ENCODE data around the gene MEIS1.
"Not testable (repeated sequence)": the region's sequence is repeated elsewhere in the genome, so short reads cannot be mapped to it uniquely, and the experiment has no call there.

The MEIS1 gene

DNA sequence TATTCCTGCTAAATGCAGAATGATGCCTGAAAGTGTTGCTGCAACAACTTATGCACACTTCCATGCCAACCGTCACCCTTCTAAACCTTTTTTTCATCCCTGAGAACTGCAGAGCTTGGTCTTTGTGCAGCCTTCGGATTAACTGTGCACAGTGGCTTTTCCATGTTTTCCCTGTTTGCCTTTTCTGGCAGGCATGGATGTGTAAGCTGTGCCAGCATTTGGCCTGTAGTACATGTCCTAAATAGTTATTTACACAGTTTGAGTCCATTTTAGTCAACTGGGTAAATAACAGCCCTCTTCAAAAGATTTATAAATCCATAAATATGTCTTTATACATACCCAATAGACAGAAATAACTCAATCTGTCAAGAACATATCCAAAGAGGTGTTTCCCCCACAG is 31.5 kb downstream of the MEIS1 start:
- no peak for DNase-seq (ENCODE audit: low read depth in 3 of 3, low spot score in 1 of 3)

DNA sequence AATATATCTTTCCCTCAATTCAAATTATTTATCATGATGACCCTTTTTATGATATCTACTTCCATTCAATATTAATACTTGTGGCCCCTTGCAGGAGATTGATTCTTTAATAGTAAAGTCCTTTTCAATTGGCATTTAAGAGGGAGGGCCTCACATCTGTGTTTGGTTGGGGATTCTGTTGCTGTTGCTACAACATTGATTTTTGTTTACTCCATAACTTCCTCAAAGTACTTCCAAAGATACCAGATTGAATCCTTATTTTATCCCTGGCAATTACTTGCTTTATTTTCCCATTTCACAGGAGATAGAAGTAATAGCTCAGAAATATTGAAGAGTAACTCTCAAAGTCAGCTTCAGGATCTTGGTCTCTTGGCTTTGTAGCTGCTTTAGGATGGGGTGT is 32.8 kb downstream of the MEIS1 start:
- no peak for DNase-seq (ENCODE audit: low read depth in 3 of 3, low spot score in 1 of 3)

DNA sequence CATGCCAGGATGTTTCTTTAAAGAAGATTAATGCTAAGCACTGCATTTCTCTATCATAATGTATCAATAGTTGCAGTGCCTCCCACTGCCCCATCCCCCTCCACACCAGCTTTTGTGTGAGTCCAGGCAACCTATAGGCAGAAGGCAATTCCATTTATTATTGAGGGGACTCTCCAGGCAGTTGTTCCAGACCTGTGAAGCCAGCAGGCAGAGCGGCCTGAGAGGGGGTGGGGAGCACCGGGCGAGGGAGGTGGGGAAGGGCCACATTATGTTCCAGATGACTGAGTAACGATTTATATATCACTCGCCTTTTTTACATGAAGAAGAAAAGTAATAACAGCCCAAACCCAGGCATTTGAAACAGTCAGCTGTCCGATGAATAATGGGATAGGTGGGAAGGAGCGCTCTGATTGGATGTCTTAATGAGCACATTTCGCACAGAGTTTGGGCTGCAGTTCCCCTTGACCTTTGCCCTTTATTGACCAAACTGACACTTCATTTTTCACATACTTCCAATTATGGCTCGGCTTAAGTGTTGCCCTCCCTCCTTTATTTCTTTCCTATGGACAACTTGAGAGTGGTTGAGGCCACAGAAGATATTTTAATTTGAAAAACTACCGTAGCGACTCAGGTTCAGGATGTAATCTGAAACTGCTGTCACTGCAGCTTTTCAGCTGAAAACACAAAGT is 34.4 kb downstream of the MEIS1 start:
- DNase-seq (ENCODE audit: low read depth in 3 of 3, low spot score in 1 of 3), result no peak

GRCh38 chr2:66470199-66470598 is 35.3 kb downstream of the MEIS1 start:
- no peak for DNase-seq (ENCODE audit: low read depth in 3 of 3, low spot score in 1 of 3)

DNA sequence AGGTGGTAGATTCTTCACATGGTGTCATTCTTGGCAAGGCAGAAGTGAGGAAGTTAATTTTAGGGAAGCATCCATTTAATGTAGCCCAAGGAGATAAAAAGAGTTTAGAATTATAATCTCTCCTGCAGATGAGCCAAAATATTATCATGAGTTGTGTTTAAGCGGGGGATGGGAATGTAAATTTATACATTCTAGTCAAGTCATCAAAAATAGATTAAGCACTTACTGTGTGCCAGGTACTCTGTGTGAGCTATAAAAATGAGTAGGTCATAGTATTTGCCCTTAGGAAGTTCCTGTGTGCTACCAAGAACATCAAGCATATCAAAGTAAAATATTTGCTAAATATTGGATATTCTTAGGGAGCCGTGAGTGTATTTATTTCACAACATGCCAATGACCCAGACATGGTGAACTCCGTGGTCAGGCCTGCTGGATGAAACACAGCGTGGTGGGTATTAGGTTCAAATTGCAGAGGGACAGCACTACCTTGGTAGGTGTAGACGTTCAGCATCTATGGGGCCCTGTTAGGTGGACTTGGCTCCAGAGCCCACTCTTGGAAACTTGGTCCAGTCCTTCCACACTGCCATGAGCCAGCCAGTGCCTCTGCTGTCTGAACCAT is 37.4 kb downstream of the MEIS1 start:
- DNase-seq (ENCODE audit: low read depth in 3 of 3, low spot score in 1 of 3), result no peak

DNA sequence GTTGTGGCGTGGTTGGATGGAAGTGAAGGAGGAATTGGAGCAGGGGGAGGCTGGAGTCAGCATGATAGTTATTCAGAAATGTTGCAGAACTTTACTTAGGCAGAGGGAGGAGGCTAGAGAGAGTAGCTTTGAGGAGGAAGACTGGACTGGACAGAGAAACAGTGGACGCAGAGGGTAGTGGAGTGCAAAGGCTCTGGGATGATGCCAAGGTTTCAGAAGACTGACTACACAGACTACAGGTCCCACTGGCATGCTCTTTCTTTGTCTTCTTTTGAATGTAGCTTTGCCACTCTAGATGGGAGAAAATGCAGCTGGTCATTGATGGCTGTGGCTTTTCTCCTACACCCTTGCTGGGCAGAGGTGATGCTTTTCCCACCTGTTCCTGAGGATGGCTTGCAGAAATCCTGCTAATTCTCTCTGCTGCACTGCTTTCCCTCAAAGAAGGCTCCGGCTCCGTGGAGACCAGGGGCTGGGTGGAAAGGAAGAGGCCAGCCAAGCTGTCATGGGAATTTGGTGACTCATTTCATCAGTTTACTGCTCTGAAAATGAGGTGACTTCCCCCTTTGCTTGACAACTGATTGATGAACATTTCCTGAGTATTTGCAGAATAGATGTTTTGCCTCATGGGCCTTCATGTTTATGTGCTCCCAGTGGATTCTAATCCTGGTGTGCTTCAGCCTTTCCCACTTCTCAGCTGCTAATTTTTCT is 42.4 kb downstream of the MEIS1 start:
- no peak for DNase-seq (ENCODE audit: low read depth in 3 of 3, low spot score in 1 of 3)

DNA sequence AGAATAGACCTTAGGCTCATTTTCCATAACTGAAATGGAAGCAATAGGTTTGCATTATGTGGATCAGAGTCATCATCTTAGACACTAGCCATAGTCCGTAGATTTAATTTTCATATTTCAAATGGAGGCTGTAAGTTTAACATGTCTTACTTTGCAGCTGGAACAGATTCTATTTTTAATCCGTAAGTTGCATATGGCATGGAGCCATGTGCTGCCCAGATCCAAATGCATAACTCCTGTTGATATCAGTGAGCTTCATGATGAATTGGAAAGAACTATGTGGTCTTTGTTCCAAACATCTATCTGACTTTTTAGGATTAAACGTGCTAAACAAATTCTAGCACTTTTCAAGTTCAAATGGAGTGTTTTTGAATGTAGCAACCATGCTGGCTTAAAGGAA is 43.4 kb downstream of the MEIS1 start:
- no peak for DNase-seq (ENCODE audit: low read depth in 3 of 3, low spot score in 1 of 3)

DNA sequence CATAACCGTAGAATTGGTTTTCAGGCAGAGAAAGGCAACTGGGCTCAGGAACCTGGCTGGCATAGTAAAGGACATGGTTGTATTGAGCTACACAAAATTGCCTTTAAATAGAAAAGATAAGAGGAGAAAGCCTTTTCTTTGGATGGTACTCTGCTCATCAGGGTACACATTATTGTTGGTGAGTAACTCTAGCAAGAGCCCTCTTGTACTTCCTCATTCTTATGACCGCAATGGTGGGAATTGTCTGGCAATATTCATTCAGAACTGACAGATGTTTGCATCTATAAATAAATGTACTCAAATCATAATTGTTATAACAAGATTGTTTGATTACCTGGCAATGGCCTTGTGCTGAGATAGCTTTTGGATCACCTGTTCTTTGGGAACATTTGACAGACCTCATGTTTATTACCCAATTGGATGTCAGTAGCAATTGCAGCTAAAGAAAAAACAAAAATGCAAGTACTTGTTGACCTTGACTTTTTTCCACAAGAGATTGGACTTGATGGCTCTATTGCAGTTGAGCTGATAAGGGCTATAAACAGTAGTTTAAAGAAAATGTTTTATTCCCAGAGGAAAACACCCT is 43.9 kb downstream of the MEIS1 start:
- no peak for DNase-seq (ENCODE audit: low read depth in 3 of 3, low spot score in 1 of 3)

DNA sequence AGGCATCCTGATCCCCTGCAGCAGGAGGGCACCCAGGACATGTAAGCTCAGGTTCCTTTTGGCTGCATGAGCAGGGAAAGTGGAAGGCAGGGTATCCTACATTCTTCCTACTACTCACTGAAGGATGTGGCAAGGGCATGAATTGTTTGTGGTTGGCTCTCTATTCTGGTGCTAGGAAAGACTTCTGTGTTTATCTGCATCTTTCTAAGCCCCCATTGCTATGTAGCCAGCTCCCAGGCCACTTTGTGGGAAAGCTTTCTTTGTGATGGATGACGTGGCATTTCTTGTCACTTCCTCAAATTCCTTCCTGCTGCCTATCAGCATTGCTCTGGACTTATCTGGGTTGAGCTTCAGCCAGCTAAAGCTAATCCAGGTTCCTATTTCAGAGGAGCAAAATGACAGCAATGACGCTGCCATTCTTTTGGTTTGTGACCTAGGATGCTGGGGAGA is 46.2 kb downstream of the MEIS1 start:
- DNase-seq (ENCODE audit: low read depth in 3 of 3, low spot score in 1 of 3), result no peak

GRCh38 chr2:66485252-66485651 is 50.3 kb downstream of the MEIS1 start:
- not testable (repeated sequence) for DNase-seq (ENCODE audit: low read depth in 3 of 3, low spot score in 1 of 3)

DNA sequence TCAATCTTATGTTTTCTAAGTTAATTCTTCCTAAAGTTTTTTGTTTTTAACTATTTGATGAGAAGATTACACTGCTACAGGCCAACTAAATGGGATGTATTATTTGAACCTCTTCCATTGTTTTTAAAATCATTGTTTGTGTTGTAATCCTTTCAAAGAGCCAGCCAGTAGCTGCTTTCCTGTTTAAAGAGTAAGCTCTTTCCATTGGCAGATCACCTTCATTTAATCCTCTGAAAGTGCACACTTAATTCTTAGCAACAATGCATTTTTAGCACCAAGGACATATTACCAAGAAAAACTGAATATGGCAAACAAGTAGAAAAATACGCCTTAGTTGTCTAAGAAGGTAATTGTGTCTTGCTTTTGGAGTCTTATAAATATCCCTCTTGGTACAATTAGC is 54.0 kb downstream of the MEIS1 start:
- no peak for DNase-seq (ENCODE audit: low read depth in 3 of 3, low spot score in 1 of 3)

- DNase-seq (ENCODE audit: low read depth in 3 of 3, low spot score in 1 of 3), result no peak
Measured at GRCh38 chr2:66489436-66489835, 54.5 kb downstream of the MEIS1 start.

GRCh38 chr2:66490588-66491001 is 55.7 kb downstream of the MEIS1 start:
- DNase-seq (ENCODE audit: low read depth in 3 of 3, low spot score in 1 of 3), result no peak

- no peak for DNase-seq (ENCODE audit: low read depth in 3 of 3, low spot score in 1 of 3)
Measured at GRCh38 chr2:66494708-66495107, 59.8 kb downstream of the MEIS1 start.

- DNase-seq (ENCODE audit: low read depth in 3 of 3, low spot score in 1 of 3), result no peak
Measured at GRCh38 chr2:66495788-66496640, 61.1 kb downstream of the MEIS1 start.

DNA sequence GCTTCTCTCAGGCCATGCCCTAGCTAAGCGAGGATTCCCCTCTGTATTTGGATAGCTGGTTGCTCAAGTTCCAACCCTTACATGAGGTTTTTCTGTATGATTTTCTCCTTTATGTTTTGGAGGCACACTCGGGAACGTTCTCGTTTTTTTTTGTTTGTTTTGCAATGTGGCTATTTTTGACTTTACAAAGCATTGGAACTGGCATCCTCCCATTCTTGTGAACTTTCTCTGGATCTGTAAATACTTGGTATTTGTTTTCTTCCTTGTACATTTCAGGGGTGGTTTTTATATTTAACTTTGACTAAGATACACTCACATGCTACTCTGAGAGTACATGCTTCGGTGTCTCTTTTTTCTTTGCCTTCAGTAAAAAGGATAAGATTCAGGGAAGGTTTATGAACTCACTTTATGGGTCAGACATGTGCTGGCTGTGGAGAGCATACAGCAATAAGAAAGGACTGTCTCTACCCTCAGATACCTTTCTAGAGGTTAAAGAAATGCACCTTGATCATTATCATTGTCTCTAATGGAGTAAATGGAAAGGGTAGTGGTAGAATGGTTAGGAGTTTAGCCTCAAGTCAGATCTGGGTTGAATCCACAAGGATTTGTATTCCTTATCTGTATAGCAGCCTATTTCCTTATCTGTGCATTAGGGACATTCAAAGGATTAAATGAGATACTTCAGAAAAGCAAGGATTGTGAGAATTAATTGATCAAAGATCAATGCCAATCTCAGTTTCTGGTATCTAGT is 61.9 kb downstream of the MEIS1 start:
- DNase-seq (ENCODE audit: low read depth in 3 of 3, low spot score in 1 of 3), result no peak

- DNase-seq (ENCODE audit: low read depth in 3 of 3, low spot score in 1 of 3), result no peak
Measured at GRCh38 chr2:66497431-66498288, 62.7 kb downstream of the MEIS1 start.

DNA sequence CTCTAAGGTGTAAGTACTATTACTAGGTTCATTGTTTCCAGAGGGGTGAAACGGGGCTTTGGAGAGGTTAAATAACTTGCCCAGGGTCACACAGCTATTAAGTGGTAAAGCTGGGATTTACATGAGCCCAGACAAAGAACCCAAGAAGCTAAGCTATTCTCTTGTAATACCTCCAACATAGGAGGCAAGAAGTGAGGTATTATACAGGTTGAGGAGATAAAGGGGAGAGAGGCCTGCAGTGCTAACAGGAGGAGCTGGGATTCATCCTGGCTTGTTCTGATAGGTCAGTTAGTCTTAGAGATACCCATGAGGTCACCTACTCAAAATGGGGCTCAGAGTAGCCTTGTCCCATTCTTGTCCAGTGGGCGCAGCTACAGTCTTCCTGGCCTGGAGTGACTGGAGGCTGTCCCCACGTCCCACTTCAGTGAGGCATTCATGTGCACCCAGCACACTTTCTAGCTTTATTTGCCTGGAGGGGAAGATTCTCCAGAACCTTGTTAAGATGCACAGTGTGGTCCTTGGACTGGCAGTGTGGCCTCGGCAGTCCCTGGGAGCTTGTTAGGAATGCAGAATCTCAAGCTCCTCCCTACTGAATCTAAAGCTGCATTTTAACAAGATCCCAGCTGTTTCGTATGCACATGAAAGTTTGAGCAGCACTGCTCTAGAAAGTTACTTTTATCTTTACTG is 63.5 kb downstream of the MEIS1 start:
- DNase-seq (ENCODE audit: low read depth in 3 of 3, low spot score in 1 of 3), result no peak

DNA sequence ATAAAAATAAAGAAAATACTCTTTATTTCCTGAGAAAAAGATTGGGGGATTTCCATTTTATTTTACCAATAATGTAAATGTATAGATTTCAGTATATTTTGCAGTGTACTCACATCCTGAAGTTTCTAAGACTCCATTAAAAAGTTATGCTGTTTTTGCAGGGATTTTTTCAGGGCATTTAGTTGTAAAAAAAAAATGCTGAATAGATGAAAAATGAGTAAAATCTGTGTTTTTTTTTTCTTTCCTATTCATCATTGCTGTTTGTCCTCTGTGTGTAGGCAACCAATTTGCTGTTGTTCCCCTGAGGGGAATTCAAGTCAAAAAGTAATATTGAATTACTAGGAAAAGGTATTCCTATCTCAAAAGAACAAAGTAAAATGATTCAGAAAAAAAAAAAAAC is 66.3 kb downstream of the MEIS1 start:
- DNase-seq (ENCODE audit: low read depth in 3 of 3, low spot score in 1 of 3), result no peak

All from stimulated activated CD4-positive, alpha-beta T cell treated with anti-CD3 and anti-CD28 coated beads, TNF-alpha, amount 100 ng/mL, for 1 hour (primary cell).